Stimulated activated naive CD4-positive, alpha-beta T cell (primary cell): Measurements from ENCODE around the gene GFAP.

Experiments
- DNase-seq, 6 experiments: peaks; one replicate each; lab custom pipeline; 2025; lab: John Stamatoyannopoulos, UW

GFAP gene

DNA sequence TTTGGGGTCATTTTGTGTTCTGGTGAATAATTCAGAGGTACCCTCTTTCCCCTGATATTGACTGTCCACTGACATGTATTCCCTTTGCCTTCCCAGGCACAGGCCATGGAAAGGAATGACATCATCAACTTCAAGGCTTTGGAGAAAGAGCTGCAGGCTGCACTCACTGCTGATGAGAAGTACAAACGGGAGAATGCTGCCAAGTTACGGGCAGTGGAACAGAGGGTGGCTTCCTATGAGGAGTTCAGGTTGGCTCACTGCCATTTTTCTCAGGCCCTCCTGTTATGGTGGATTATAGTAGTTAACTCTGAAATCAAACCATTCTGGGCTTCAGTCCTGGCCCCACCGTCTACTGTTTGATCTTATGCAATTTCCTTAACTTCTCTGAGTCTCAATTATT lies 14.4 kb downstream of the GFAP start:
- DNase-seq, result no peak

GRCh38 chr17:44899074-44899782 lies 16.1 kb downstream of the GFAP start, which contains the start of gene EFTUD2:
TSS of gene EFTUD2 (minus strand) at chr17:44899445. CDS start at chr17:44894521, 4,924 bp downstream.
- DNase-seq, result peak; percentile 92 to 100 (median 96)

GRCh38 chr17:44898768-44899073 lies 16.6 kb downstream of the GFAP start:
- DNase-seq, result no peak

GRCh38 chr17:44894642-44895041 lies 20.7 kb downstream of the GFAP start:
- no peak for DNase-seq

GRCh38 chr17:44892250-44892649 lies 23.1 kb downstream of the GFAP start:
- no peak for DNase-seq

GRCh38 chr17:44889003-44889402 lies 26.3 kb downstream of the GFAP start:
- DNase-seq, result no peak

DNA sequence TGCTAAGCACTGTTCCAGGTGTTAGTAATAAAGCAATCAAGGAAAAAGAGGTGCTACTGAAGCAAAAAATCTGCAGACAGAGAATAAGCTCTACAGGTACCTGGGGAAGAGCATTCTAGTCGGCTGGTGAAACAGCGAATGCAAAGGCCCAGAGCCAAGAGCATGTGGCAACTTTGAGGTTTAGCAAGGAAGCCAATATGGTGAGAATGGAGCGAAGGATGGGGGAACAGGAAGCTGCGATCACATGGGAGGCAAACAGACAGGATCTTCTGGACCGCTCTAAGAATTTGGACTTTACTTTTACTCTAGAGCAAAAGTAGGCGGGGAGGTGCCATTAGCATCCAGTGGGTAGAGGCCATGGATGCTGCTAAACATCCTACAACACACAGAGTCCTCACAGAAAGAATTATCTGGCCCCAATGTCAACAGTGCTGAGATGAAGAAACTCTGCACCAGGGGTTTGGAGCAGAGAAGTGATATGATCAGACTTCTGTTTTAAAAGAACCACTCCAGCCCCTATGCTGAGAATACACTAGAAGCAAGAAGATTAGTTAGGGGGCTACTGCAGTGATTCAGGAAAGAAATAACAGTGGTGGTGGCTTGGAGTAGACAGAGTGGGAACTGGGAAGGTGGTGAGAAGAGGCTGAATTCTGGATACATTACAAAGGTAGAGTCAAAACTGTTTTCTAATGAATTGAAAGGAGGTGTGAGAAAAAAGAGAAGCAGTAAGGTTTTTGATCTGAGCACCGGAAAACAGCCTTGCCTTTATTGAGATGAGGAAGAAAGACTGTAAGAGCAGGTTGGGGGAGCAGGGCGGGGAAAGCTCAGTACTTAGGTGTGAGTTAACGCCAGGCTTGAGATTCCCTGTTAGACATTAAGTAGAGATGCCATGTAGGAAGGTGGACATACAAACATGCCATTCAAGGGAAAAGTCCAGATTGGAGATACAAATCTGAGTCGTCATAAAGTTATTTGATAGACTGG lies 27.0 kb downstream of the GFAP start:
- peak in 3 of 6 experiments; percentile 5 to 41 (median 37) for DNase-seq

DNA sequence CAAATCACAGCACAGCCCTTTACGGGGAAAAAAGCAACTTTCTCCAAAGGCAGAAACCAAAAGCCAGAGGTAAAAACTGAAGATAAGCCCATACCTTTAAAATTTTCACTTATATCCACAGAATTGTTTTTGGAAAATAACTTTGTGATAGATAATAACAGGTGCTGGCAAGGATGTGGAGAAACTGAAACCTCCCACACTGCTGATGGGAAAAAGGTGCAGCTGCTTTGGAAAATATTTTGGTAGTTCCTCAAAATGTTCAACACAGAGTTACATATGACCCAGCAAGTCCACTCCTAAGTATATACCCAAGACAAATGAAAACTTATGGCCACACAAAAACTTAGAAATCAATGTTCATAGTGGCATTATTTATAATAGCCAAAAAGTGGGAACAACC lies 28.3 kb downstream of the GFAP start:
- no peak for DNase-seq

- no peak for DNase-seq
Observed at GRCh38 chr17:44884941-44885340, 30.4 kb downstream of the GFAP start.

- no peak for DNase-seq
Observed at GRCh38 chr17:44881145-44881544, 34.2 kb downstream of the GFAP start.

- no peak for DNase-seq
Observed at GRCh38 chr17:44880062-44880461, 35.2 kb downstream of the GFAP start.

DNA sequence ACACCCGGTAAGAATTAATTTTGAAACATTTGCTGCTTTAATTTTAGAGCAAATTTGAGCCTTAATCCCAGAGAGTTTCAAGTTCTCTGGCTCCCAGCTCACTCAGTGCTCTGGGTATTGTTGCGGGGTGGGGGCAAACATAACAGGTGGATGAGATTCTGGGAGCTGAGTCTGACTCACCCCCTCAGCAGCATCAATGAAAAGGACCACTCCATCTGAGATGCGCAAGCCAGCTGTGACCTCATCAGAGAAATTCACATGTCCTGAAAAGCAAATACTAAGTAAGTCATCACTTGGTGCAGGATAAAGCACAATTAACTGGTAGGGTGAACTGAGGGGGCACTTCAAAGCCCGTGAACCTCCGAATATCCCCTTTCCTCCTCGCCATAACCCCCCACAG lies 35.9 kb downstream of the GFAP start:
- DNase-seq, result no peak

DNA sequence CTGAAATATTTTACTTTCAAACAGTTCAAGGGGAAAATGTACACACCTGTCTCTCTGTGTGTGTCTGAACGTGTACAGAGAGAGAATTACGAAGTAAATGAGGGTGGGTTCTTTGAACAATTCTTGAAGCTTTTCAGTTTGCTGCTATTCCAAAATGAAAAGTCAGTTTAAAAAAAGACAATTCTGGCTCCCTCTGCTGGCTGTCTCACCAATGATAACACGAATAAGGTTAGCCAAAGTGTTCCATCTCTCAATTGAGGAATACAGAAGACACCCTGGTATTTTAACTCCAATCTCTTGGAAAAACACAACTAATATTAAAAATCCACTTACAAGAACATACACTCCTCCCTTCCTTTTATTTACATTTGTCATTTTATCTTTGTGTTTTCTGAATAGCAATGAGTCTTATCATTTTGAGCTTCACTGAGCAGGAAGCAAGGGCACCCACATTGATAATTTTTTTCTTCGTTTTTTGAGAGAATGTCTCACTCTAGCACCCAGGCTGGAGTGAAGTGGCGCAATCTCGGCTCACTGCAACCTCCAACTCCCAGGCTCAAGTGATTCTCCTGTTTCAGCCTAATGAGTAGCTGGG lies 36.6 kb downstream of the GFAP start:
- DNase-seq, result peak in 2 of 6 experiments; percentile 25 to 32

- no peak for DNase-seq
Observed at GRCh38 chr17:44877121-44877520, 38.2 kb downstream of the GFAP start.

GRCh38 chr17:44875761-44876160 lies 39.5 kb downstream of the GFAP start:
- DNase-seq, result no peak

GRCh38 chr17:44872131-44872768 lies 43.0 kb downstream of the GFAP start:
- no peak for DNase-seq

GRCh38 chr17:44871556-44871955 lies 43.7 kb downstream of the GFAP start:
- DNase-seq, result no peak

DNA sequence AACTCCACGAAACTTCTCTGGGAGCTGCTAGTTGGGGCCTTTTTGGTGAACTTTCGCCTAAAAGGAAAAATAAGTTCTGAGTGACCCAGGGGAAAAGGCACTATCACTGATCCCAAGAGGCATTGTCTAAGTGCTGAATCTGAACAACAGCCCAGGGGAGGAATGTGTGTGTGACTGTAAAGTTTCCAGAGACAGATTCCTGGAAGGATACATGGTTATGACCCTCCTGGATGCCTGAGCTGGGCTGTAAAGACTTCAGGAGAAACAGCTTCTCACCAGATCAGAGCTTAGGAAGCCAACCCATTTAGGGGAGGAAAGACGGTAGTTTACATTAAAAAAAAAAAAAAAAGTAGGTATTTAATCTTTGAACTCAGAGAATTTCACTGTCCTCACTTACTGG lies 47.5 kb downstream of the GFAP start:
- DNase-seq, result no peak

DNA sequence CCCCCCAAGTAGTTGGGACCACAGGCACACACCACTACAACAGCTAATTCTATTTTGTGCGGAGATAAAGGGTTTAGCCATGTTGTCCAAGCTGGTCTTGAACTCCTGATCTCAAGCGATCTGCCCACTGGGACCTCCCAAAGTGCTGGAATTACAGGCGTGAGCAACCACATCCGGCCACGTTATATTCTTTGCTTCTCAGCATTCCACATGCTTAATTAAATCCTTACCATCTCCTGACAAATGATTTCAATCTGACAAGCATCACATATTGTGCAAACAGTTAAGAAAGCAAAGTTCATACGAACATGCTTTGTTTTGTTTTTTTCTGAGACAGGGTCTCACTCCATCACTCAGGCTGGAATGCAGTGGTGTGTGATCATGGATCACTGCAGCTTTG lies 49.4 kb downstream of the GFAP start:
- DNase-seq, result no peak

GRCh38 chr17:44865231-44865660 lies 50.1 kb downstream of the GFAP start:
- peak; percentile 36 to 74 (median 58) for DNase-seq

DNA sequence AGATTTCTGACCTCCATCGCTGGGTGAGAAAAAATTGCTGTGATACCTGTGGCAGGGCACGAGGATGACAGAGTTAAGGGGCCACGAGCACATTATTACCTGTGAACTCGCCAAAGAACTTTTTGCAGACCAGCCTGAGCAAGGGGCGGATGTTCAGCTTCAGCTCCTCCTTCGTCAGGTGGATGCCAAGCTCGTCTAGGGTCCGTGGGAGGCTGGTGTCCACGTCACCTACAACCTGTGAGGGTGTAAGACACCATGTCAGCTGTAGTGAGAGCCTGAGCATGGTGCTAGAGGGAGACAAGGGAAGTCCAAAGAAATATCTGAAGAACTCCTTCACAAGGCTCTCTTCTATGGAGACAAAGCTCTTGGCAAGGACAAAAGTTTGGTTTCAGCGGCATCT lies 50.5 kb downstream of the GFAP start:
- no peak for DNase-seq
